ENCODE measurements around the gene TSC1.

TSC1 gene

GRCh38 chr9:132896906-132897305 lies 47.5 kb downstream of the TSC1 start:
- Histone ChIP-seq H3K4me3 (no peak overlapping the region), H3K27ac (peak overlapping the region in 6 of 21 experiments; percentile 15 to 59 (median 29))

- H3K4me3 ChIP-seq = no peak overlapping the region
These were observed 48.2 kb downstream of the TSC1 start for GRCh38 chr9:132896264-132896663.

GRCh38 chr9:132894862-132895835 lies 49.3 kb downstream of the TSC1 start:
- peak overlapping the region in 16 of 21 experiments; percentile 25 to 86 (median 59) for H3K27ac ChIP-seq
- H3K4me3 ChIP-seq = no peak overlapping the region

More at GRCh38 chr9:132896264-132896663, 48.2 kb downstream of the TSC1 start:
- peak overlapping the region in 7 of 21 experiments; percentile 2 to 62 (median 51) for H3K27ac ChIP-seq

GRCh38 chr9:132894346-132894745 lies 50.1 kb downstream of the TSC1 start:
- peak overlapping the region in 16 of 21 experiments; percentile 42 to 86 (median 71) for H3K27ac ChIP-seq
- H3K4me3 ChIP-seq = no peak overlapping the region

- no peak overlapping the region for H3K4me3 ChIP-seq
- peak overlapping the region in 1 of 21 experiments; percentile 86 for H3K27ac ChIP-seq
These were observed 52.0 kb downstream of the TSC1 start for GRCh38 chr9:132892400-132892799.

- Histone ChIP-seq H3K4me3 (no peak overlapping the region), H3K27ac (no peak overlapping the region)
These were observed 56.3 kb downstream of the TSC1 start for GRCh38 chr9:132888151-132888550.

GRCh38 chr9:132887181-132888120 lies 57.0 kb downstream of the TSC1 start:
- H3K4me3 ChIP-seq = no peak overlapping the region
- H3K27ac ChIP-seq = no peak overlapping the region

GRCh38 chr9:132886334-132886725 lies 58.1 kb downstream of the TSC1 start:
- Histone ChIP-seq H3K27ac (no peak overlapping the region), H3K4me3 (no peak overlapping the region)

GRCh38 chr9:132885720-132886333 lies 58.6 kb downstream of the TSC1 start:
- H3K27ac ChIP-seq = no peak overlapping the region
- no peak overlapping the region for H3K4me3 ChIP-seq

GRCh38 chr9:132883349-132884294 lies 60.8 kb downstream of the TSC1 start:
- Histone ChIP-seq H3K27ac (no peak overlapping the region), H3K4me3 (no peak overlapping the region)

GRCh38 chr9:132882616-132883015 lies 61.8 kb downstream of the TSC1 start:
- Histone ChIP-seq H3K4me3 (no peak overlapping the region), H3K27ac (no peak overlapping the region)

- Histone ChIP-seq H3K4me3 (no peak overlapping the region), H3K27ac (peak overlapping the region in 1 of 21 experiments; percentile 6)
These were observed 62.6 kb downstream of the TSC1 start for GRCh38 chr9:132881826-132882225.

GRCh38 chr9:132880324-132880661 lies 64.1 kb downstream of the TSC1 start:
- Histone ChIP-seq H3K27ac (peak overlapping the region in 19 of 21 experiments; percentile 40 to 96 (median 90)), H3K4me3 (no peak overlapping the region)

GRCh38 chr9:132879457-132880323 lies 64.7 kb downstream of the TSC1 start:
- peak overlapping the region in 3 of 7 experiments; percentile 86 to 89 (median 88) for H3K4me3 ChIP-seq
- H3K27ac ChIP-seq = peak overlapping the region in 19 of 21 experiments; percentile 76 to 96 (median 90)

GRCh38 chr9:132878695-132879456 lies 65.5 kb downstream of the TSC1 start, which contains the start of gene SPACA9:
Gene SPACA9 (plus strand): TSS chr9:132878898. CDS start chr9:132883948, 5,050 bp downstream.
- Histone ChIP-seq H3K4me3 (peak within 1 kb of the TSS; percentile 78 to 98 (median 89)), H3K27ac (peak within 1 kb of the TSS; percentile 67 to 96 (median 88))

GRCh38 chr9:132877824-132878694 lies 66.4 kb downstream of the TSC1 start, which contains the start of gene AK8:
Gene AK8 (minus strand): TSS chr9:132878284. CDS start chr9:132878255, 29 bp downstream.
- Histone ChIP-seq H3K27ac (peak within 1 kb of the TSS; percentile 67 to 96 (median 88)), H3K4me3 (peak within 1 kb of the TSS; percentile 78 to 98 (median 89))

Data from skin epidermis (tissue), 12 donors.